T1000 (cell line): ENCODE measurements around the gene TJP1.
"Not testable (repeated sequence)": the region's sequence is repeated elsewhere in the genome, so short reads cannot be mapped to it uniquely, and the experiment has no call there.

Experiments used
- DNase-seq: peaks from one replicate; lab custom pipeline; 2025; ENCODE audit warnings: mixed read lengths; lab: John Stamatoyannopoulos, UW

TJP1 gene

GRCh38 chr15:29799859-29800258 lies 22.4 kb downstream of the TJP1 start:
- DNase-seq: no peak

DNA sequence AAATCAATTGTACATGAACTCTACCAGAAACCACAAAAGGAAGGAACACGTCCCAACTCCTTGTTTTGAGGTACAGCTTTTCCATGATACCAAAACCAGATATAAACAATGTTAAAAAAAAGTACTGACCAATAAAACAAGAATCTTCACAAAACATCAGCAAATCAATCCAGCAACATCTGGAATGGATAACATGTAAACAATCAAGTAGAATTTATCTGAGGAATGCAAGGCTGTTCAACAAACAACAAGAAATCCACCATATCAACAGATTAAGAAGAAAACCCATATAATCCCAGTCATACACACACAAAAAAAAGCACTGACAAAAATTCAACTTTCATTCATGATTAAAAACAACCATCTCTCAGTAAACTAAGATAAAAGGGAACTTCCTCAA lies 26.7 kb downstream of the TJP1 start:
- no peak for DNase-seq

DNA sequence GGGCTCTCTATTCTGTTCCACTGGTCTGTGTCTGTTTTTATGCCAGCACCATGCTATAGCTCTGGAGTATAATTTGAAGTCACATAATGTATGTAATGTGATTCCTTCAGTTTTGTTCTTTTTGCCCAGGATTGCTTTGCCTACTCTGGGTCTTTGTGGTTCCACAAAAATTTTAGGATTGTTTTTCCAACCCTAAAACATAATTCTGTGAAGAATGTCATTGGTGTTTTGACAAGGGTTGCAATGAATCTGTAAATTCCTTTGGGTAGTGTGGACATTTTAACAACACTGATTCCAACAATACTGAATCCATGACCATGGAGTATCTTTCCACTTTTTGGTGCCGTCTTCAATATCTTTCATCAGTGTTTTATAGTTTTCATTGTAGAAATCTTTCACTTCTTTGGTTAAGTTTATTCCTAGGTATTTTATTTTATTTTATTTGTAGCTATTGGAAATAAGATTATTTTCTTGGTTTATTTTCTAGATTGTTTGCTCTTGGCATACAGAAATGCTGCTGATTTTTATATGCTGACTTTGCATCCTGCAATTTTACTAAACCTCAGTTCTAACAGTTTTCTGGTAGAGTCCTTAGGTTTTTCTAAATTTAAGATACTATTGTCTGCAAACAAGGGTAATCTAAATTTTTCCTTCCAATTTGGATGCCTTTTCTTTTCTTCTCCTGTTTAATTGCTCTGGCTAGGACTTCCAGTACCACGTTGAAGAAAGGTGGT lies 29.7 kb downstream of the TJP1 start:
- DNase-seq: no peak

GRCh38 chr15:29790607-29791006 lies 31.7 kb downstream of the TJP1 start:
- DNase-seq: no peak

- DNase-seq: no peak
These were observed 32.4 kb downstream of the TJP1 start for GRCh38 chr15:29789871-29790270.

DNA sequence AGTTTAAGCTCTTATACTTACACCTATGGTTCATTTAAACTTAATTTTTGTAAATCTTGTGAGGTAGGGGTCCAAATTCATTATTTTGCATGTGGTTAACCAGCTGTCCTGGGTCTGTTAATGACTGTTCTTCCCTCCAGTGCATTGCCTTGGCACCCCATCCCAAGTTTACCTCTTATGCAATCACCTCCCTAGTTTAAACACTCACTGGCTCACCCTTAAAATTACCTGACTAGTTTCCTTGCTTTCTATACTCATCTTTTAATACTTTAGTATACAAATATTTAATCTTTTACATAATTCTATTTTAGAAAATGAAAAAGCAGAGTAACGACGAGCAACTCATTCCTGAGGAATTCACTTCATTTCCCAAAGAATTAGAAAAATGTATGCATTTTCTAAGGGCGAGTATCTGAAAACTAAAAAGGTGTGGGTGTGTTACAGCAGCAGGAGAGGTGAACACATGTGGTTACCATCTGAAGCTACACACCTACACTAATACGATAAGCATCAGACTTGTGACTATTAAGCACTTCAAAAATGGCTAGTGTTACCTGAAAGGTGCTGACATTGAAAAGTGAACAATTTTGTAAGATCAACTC lies 33.7 kb downstream of the TJP1 start:
- no peak for DNase-seq

DNA sequence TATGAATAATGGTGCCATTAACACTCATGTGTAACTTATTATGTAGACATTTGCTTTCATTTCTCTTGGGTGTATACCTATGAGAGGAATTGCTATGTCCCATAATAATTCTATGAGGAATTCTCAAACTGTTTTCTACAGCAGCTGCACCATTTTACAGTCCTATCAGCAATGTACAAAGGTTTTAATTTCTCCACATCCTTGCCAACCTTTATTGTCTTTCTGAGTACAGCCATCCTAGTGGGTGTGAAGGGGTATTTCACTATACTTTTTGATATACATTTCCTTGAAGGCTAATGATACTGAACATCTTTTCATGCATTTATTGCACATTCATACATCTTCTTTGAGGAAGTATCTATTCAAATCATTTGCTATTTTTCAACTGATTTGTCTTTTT lies 34.5 kb downstream of the TJP1 start:
- no peak for DNase-seq

DNA sequence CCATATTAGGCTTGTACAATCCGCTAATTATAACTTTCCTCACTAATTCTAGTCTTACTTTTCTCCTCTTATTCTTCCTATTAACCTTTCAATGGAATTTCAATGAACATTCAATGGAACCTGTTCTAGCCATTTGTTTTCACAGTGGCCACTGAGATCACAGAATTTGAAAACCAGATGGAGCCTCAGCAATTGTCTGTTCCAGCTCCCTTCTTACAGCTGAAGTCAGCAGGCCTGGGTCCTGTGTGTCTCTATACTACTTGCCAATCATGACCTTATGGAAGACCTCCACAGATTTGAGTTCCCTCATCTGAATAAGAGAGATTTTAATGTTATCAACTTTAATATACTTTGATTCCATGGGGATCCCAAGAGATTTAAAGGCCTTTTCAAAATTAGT lies 36.6 kb downstream of the TJP1 start:
- no peak for DNase-seq

DNA sequence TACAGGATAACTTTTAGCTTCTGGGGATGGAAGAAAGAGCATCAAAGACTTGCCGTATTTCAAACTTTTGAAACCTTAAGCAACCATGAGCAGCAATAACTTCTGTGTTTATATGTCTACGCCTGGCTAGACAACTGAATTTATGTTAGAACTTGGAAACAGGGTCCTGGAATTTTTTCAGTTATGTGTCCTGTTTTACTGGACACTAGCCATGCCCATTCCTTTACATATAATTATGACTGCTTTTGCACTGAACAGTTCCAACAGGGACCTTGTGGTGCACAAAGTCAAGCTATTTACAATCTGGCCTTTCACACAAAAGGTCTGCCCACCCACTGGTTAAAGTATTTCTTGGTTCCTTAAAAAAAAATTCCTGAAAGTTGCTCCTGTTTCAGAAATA lies 37.1 kb downstream of the TJP1 start:
- no peak for DNase-seq

- DNase-seq: no peak
These were observed 37.9 kb downstream of the TJP1 start for GRCh38 chr15:29784413-29784812.

- DNase-seq: not testable (repeated sequence)
These were observed 39.5 kb downstream of the TJP1 start for GRCh38 chr15:29782816-29783215.

- DNase-seq: no peak
These were observed 43.9 kb downstream of the TJP1 start for GRCh38 chr15:29778382-29778781.

GRCh38 chr15:29776859-29777258 lies 45.4 kb downstream of the TJP1 start:
- no peak for DNase-seq

- DNase-seq: no peak
These were observed 47.4 kb downstream of the TJP1 start for GRCh38 chr15:29774900-29775299.

- no peak for DNase-seq
These were observed 48.5 kb downstream of the TJP1 start for GRCh38 chr15:29773816-29774215.

DNA sequence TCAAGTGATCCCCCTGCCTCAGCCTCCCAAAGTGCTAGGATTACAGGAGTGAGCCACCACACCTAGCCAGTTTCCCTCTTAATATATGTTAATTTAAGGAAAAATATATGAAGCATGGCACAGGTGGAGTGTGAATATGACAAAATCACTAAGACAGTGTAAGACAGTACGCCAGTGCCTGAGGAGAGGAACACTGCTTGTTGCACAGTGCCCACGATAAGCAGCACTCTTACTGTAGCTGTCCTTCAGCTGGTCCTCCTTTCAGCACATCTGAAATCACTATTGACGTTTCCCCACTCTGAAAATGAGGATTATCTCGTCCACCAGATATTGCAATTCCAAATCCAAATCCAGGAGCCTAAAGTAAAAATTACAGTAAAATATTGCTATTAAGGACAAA lies 49.3 kb downstream of the TJP1 start:
- no peak for DNase-seq

GRCh38 chr15:29770796-29771195 lies 51.5 kb downstream of the TJP1 start:
- DNase-seq: no peak

DNA sequence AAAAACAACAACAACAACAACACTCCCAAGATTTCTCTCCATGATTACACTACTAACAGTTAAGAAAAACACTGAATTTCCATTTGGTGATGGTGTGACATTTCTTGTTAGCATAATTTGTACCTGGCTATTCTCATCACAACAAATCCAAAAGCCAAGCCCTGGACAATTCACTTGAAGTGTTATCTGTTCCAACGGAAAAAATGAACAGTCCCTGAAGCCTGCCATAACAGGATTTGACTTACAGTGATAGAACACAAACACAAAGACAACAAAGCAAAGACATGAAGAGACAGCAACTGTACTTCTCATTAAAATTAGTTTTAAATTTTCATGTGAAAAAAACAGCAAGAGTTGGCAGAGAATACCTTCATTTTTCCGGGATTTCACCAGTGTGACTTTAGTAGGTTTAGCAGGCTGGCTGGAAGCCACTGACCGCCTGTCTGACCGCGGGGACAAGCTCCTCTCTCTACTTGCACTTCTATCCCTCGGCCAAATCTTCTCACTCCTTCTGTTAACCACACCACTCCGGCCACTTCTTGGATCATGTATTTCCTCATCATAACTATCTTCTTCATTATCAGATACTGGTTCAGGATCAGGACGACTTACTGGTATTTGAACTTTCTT lies 56.3 kb downstream of the TJP1 start:
- no peak for DNase-seq

- no peak for DNase-seq
These were observed 56.9 kb downstream of the TJP1 start for GRCh38 chr15:29765234-29765841.

DNA sequence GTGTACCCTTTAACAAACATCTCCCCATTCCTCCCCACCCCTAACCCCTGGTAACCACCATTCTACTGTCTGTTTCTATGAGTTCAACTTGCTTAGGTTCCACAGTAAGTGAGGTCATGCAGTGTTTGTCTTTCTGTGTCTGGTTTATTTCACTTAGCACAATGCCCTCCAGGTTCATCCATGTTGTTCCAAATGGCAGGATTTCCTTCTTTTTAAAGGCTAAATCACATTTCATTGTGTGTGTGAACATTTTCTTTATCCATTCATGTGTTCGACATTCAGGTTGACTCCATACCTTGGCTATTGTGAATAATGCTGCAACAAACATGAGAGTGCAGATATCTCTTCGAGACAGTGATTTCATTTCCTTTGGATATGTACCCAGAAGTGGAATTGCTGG lies 62.7 kb downstream of the TJP1 start:
- DNase-seq: no peak

DNA sequence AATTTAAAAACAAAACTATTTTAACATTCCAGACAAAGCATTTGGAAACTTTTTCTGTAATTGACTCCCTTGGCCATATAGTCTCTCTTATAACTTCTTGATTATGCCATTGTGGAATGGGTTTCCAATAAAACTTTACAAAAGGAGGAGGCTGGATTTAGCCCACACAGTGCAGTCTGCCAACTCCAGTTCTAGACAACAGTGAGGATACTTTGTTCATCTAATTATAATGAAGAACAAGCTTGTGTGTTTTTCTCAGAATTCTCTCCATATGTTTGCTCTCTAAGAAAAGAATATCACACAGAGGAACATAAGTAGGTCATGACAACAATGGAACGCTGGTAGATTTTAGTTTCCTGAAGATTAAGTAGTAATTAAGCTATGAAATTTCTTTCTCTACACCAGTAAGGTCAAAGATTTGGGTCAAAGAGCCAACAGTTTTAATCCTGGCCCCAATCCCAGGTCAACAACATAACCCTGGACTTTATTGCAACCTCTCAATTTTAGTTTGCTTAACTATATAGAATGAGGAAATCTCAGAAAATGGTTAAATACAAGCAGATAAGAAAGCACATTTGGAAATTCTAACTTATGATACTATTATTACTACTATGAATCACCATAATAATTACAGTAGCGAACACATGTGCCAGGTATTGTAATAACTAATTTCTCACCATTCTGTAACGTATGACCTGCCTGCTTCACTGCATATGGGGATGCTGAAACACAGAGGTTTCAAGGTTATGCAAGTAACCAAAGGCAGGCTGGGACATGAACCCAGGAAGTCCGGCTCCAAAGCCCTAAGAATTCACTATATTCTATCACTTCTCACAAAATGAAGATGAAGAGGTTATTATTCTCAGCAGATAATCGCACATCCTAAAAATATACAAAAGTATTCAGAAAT lies 65.7 kb downstream of the TJP1 start:
- DNase-seq: no peak

- DNase-seq: not testable (repeated sequence)
These were observed 68.3 kb downstream of the TJP1 start for GRCh38 chr15:29754009-29754408.
